GM18873 (cell line): ENCODE results near the gene UBA1.

Source experiments
- ATAC-seq: cut with Tn5 transposase; IDR thresholded peaks from one replicate; pipeline ENCODE4 v1.9.1; 2021; ENCODE audit warnings: mild to moderate bottlenecking, moderate library complexity, moderate number of reproducible peaks; ENCODE audit not compliant: unreplicated experiment, low FRiP score

UBA1 gene

DNA sequence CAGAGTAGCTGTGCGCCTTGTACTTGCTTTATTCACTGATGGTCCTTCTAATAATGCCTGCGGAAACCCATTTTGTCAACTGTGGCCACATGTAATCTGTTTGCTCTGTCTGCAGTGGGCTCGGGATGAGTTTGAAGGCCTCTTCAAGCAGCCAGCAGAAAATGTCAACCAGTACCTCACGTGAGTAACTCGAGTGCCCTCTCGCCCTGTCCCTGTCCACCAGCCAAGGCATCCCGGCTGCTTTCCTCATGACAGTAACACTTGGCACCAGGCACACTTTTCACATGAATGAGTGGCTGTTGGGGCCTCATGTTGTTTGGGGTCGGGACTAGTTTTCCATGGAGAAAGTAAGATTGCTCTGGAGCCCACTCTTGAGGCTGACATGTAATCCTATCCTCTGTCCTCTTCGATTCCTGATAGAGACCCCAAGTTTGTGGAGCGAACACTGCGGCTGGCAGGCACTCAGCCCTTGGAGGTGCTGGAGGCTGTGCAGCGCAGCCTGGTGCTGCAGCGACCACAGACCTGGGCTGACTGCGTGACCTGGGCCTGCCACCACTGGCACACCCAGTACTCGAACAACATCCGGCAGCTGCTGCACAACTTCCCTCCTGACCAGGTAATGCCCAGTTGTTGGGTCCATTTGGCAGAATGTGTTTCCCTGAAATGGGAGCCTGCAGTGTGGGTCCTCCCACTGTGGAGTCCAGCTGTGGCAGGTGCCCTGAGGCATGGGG is 16.0 kb downstream of the UBA1 start:
- ATAC-seq = no peak

DNA sequence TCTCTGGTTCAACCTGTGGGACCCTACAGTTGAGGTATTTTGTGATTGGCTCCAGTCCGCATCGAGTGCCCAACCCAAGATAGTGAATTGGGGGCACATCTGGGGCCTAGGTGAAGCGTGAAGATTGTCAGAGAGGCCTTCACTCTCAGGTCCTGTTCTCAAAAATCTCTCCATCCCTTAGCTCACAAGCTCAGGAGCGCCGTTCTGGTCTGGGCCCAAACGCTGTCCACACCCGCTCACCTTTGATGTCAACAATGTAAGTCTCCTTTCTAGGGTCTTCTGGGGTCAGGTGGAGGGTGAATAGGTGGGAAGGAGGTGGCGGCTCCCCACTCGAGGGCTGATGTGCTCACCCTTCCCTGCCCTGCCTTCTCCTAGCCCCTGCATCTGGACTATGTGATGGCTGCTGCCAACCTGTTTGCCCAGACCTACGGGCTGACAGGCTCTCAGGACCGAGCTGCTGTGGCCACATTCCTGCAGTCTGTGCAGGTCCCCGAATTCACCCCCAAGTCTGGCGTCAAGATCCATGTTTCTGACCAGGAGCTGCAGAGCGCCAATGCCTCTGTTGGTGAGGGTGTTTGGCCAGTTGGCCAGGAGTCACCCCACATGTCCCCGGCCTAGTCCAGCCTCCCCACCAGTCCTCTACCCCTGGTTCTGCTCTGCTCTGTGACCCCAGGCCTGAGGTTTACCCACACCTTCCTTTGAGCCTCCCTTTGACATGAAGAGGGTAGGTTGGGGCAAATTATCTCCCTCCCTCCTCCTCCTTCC is 17.2 kb downstream of the UBA1 start:
- ATAC-seq = no peak

DNA sequence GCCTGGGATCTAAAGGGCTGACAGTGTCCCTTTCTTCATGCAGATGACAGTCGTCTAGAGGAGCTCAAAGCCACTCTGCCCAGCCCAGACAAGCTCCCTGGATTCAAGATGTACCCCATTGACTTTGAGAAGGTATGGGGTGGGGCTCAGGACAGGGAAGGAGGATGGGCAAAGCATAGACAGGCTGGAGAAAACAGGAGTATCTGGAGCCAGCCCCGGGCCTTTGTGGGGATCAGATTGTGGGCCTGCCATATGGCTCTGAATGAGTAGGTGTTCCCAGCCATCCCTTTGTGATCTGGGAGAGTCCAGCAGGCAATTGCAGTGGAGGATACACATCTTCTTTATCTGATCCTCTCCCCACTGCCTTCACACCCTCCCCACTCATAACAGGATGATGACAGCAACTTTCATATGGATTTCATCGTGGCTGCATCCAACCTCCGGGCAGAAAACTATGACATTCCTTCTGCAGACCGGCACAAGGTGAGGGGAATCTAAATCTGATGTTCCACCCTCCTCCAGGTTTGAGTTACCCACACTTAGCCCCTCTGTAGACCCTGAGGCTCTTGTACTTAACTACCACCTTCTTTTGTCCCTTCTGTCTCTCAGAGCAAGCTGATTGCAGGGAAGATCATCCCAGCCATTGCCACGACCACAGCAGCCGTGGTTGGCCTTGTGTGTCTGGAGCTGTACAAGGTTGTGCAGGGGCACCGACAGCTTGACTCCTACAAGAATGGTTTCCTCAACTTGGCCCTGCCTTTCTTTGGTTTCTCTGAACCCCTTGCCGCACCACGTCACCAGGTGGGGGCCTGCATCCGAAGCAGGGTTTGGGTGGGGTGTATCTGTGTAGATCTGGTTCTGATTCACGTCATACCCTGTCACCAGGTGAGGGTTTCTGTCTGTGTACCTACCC is 19.0 kb downstream of the UBA1 start:
- no peak for ATAC-seq

DNA sequence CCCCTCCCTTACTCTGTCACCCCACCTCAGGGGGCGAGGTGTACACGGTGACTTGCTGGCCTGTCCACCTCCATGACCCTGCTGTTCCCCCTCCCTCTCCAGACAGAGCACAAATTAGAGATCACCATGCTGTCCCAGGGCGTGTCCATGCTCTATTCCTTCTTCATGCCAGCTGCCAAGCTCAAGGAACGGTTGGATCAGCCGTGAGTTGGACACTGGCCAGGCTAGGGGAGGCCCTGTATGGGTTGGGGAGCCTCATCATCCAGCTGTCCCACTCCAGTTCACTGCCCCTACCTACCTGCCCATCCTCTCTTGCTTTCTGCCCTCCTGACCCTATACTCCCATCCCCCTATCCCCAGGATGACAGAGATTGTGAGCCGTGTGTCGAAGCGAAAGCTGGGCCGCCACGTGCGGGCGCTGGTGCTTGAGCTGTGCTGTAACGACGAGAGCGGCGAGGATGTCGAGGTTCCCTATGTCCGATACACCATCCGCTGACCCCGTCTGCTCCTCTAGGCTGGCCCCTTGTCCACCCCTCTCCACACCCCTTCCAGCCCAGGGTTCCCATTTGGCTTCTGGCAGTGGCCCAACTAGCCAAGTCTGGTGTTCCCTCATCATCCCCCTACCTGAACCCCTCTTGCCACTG is 20.9 kb downstream of the UBA1 start:
- no peak for ATAC-seq

DNA sequence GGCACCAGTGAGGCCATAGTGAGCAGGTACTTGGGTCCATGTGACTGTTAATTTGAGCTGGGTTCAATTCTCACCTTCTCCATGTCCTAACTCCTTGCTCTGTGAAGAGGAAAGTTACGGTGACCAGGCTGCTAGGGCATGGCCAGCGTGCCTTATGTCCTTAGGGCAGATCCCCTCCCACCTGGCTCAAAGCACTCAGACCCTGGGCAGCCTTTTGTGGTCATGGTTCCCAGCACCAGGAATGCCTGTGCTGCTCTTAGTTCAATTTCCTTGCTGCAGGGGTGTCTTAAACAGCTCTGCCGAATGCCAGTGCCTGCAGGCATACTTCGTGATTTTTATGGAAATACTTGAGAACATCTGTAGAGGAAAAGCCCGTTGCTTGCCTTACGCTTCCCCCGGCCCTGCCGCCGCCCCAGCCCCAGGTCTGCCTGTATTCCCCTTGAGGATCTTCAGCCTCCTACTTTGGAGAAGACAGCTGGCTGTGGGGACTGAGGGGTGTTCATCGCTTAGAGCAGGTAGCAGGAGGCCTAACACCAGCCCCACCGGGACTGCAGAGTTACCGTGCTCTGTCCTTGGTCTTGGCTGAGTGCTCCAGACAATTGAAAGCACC is 21.8 kb downstream of the UBA1 start:
- ATAC-seq = no peak

DNA sequence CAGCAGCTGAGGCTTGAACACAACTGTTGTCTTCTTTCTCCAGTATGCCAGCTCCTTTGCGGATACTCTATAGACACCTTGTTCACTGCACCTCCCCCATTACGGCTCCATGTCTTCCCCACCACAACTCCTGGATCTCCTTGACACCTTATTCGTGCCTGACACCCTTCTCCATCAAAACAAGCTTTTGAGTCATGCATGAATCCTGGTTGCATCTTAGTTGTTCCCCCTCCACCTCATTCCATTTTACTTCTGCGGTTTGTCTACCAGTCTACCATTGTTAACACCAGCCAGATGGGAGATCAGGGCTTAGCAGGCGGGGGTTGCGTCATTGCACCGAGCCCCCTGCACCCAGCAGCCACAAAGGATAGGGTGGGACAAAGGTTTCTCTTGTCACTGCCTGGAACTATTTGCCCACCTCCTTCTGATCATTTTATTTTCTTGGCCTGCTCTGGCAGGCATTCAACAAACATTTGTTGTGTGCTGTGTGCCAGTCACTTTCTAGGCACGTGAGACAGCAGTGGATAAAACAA is 22.8 kb downstream of the UBA1 start:
- ATAC-seq = no peak

DNA sequence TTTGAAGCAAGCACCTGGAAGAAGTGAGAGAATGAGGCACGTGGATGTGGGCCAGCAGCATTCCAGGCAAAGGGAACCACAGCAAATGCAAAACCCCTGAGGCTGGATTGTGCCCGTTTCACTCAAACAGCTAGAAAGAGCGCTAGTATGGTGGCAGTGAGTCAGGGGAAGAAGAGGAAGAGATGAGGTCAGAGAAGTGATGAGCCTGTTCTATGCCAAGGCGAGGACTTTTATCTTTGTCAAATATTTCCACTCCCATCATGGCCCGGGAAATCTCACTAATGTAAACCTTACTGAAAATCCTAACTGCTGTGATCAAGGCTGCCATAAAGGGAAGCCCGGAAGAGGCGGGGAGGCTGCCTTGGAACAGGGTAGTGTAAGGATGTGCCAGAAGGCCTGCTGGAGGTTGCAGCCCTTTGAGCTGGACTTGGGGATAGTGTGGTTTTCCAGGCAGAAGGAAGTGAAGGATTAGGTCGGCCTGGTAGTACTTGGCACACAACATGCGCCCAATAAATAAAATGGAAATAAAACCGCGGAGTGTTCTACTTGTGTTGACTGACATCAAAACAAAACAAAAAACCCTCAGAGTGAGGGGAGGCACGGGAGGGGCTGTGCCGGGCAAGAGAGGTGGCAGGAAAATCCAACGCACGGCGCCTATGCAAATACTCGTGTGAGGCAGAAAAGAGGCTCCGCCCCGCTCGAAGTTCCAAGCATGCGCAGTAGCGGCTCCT is 23.7 kb downstream of the UBA1 start:
- ATAC-seq = no peak

DNA sequence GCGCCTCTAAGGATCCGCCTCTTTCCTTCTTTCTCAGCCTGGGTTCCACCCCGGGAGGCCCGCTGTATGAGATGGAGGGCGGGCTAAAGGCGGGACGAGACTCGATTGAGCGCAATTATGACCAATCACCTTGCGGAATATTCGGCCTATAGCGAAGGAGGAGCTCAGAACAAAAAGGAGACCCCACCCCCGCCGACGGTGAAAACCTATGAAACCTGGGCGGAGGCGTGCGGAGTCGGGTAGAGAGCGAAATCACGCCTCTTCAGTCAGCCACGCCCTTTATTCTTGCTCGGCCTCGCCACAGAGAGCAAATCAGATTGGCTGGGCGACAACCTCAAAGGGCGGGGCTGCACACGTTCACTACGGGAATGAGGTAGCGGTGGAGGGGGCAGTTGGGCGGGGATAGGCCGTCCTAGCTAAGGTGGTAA is 24.2 kb downstream of the UBA1 start:
- ATAC-seq = peak; percentile 90

DNA sequence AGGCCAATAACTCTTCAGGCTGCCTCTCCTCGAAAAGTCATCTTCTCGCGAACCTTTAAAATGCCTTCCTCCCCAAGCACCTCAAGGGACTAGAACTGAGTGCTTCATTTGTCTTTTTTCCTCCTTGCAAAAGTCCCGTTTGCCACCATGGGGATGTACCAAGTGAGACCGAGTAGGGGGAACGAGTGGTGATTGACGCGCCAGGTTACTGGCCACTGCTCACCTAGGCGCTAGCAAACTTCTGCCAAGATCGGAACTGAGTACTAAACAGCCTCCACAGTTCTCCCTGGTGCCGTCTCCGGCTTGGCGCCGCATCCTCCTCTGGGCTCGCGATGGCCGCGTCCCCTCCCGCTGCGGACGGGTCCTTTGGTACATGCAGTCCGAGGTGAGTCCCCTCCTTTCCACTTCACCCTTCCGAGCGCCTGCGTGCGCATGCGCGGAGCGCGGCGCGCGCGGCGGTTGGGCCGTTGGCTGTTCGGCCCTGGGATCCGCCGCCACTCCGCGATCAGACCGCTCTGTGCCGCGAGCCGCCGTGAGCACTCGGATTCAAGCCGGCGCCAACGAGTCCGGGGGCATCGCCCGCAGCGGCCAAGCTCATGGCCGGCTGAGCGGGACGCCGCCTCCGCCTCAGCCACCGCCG is 24.8 kb downstream of the UBA1 start, which contains the start of gene CDK16:
TSS of gene CDK16 (plus strand) at position 402 of the 640 bp plus-strand sequence. CDS start 4,877 bp downstream, outside the sequence.
- peak; percentile 35 for ATAC-seq

DNA sequence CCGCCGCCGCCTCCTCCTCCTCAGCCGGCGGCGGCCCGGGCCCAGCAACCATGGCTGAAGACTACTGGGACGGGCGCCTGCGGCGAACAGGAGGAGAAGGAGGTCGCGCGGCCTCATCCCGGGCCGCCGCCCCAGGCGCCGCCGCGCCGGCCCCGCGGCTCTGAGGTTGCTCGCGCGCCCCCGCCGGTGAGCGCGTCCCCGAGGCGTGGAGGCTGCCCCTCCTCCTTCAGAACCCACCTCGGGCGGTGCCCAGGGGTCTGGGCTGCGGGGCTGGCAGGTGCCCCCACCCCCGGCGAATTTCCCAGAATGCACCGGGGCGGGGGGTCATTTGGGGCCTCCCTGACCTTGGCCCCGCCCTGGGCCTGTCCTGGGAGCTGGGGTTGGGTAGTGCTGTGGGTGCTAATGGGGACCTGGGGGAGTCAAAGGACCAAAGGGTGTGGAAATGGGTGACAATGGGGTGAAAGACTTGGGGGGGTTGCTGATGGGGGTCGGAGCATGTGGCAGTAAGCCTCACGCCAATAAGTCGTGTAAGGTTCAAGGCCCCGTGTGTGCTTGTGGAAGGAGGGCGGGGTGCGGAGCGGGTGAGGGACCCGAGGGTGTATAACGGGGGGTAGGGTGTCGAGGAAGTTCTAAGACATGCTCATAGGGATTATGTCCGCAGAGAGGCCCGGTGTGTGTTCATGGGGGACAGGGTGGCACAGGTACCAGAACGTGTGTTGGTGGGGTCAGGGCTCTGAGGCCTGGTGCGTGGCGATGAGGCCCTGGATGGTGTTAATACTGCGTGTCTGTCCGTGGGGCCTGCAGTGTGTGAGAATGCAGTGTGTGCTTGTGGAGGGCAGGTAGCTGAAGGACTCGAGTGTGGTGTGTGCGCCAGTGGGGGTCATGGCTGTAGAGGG is 25.5 kb downstream of the UBA1 start:
- ATAC-seq = no peak

DNA sequence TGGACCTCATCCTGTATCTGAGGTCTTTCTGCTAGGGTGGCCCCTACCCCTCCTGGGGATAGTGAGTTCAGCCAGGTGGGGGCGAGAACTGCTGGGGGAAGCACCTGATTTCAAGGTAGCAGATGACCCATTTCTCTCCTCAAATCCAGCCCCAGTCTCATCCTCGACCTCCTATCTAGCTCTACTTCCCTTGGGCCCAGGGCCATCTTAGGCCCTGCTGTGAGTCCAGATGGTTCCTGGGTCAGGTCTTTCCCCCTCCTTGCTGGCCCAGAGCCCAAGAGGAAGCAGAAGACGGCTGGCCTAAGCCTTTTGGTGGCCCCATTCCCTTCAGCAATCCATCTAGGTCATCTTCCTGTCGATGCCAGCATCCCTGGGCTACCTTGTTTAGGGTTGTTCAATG is 28.1 kb downstream of the UBA1 start:
- no peak for ATAC-seq

DNA sequence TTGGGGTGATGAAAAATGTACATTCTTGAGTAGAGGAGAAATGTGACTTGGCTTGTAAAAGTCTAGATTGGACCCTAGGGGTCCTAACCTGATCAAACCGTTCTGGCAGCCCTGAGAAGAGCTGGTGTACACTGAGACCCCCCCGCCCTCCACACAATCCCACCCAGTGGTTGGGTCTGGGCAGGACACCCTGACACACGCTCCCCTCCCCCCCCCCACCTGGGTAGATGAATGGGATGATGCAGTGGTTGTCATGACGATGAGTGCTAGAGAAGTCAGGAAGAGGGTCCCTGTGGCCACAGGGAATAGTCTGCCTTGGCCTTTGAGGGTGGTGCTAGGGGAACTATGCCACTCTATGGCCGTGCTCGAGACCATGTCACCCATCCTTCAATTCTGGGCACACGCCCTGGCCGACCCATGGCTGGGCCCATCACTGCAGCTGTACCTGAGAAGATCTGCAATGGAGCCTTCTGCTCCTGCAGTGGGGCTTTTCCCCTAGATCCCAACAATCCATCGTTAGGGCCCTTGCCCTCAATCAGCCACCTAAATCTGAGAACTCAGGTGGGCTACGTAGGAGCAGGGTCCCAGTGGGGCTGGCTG is 29.2 kb downstream of the UBA1 start:
- ATAC-seq = no peak

DNA sequence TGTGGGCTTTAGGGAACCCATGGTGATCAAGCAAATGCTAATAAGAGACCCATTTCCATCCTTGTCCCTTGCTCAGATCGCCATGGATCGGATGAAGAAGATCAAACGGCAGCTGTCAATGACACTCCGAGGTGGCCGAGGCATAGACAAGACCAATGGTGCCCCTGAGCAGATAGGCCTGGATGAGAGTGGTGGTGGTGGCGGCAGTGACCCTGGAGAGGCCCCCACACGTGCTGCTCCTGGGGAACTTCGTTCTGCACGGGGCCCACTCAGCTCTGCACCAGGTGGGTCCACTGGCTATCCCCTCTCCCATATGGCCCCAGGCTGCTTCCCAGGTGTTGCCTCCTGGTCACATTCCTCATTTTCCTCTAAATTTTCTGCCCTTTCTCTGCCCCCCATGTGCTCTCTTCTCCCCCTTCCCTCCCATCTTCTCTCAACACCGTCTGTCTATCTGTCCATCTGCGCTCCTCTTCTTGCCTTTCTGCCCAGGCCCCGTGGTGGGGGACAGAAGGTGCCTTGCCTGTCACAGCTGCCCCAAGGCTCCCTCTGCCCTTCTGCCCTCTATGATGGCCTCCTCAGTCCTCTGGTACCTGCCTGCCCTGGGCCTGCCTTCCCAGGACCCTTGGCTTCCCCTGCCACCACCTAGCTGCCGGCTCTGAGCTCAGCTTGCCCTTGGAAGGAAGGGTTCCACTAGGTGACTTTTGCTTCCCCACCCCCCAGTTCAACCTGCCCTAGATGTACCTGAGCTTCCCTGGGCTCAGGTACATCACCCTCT is 30.0 kb downstream of the UBA1 start:
- ATAC-seq = no peak

DNA sequence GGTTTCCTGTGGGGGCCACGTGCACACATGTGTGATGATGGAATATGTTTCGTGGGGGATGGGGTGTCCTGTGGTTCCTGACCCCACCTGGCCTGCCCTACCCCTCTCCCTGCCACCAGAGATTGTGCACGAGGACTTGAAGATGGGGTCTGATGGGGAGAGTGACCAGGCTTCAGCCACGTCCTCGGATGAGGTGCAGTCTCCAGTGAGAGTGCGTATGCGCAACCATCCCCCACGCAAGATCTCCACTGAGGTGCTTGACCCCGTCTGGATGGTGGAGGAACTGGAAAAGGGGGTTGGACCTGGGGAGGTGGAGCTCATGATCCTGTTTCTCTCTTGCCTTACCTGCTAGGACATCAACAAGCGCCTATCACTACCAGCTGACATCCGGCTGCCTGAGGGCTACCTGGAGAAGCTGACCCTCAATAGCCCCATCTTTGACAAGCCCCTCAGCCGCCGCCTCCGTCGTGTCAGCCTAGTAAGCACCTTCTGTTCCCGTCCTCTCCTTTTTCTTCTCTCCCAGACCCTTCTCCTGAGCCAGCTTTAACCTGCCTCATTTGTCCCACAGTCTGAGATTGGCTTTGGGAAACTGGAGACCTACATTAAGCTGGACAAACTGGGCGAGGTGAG is 30.8 kb downstream of the UBA1 start:
- no peak for ATAC-seq

DNA sequence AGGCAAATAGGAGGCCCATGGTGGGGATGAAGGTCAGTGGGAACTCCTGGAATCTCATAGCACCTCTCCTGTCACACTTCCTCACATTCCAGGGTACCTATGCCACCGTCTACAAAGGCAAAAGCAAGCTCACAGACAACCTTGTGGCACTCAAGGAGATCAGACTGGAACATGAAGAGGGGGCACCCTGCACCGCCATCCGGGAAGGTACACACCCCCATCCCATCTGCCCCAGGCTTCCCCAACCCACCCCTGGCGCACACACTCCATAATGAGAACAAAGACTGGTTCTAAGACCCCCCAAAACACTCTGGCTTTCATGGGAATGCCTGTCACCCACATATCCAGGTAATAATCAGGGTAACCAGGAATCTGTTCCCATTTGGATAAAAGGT is 31.3 kb downstream of the UBA1 start:
- ATAC-seq = no peak

DNA sequence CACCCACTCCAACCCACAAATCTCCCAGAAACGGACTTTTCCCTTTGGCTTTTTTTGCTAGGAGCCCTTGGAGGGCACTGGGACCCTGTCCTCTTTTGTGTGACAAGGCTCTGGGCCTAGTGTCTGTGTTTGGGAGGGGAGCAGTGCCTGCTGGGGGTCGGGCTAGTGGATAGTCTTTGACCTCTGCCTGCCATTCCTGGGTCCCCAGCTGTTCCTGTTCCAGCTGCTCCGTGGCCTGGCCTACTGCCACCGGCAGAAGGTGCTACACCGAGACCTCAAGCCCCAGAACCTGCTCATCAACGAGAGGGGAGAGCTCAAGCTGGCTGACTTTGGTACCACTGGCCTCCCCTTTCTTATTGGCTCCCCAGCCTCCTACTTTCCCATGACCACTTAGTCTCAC is 32.4 kb downstream of the UBA1 start:
- no peak for ATAC-seq
